HG02973 (cell line): Measurements from ENCODE around the gene STAB1.

Experiments
- ATAC-seq: cut with Tn5 transposase; IDR thresholded peaks from one replicate; pipeline ENCODE4 v1.9.1; 2021; ENCODE audit warnings: moderate library complexity; ENCODE audit not compliant: unreplicated experiment

STAB1 gene, protein sequence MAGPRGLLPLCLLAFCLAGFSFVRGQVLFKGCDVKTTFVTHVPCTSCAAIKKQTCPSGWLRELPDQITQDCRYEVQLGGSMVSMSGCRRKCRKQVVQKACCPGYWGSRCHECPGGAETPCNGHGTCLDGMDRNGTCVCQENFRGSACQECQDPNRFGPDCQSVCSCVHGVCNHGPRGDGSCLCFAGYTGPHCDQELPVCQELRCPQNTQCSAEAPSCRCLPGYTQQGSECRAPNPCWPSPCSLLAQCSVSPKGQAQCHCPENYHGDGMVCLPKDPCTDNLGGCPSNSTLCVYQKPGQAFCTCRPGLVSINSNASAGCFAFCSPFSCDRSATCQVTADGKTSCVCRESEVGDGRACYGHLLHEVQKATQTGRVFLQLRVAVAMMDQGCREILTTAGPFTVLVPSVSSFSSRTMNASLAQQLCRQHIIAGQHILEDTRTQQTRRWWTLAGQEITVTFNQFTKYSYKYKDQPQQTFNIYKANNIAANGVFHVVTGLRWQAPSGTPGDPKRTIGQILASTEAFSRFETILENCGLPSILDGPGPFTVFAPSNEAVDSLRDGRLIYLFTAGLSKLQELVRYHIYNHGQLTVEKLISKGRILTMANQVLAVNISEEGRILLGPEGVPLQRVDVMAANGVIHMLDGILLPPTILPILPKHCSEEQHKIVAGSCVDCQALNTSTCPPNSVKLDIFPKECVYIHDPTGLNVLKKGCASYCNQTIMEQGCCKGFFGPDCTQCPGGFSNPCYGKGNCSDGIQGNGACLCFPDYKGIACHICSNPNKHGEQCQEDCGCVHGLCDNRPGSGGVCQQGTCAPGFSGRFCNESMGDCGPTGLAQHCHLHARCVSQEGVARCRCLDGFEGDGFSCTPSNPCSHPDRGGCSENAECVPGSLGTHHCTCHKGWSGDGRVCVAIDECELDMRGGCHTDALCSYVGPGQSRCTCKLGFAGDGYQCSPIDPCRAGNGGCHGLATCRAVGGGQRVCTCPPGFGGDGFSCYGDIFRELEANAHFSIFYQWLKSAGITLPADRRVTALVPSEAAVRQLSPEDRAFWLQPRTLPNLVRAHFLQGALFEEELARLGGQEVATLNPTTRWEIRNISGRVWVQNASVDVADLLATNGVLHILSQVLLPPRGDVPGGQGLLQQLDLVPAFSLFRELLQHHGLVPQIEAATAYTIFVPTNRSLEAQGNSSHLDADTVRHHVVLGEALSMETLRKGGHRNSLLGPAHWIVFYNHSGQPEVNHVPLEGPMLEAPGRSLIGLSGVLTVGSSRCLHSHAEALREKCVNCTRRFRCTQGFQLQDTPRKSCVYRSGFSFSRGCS (N-terminal part only)

DNA sequence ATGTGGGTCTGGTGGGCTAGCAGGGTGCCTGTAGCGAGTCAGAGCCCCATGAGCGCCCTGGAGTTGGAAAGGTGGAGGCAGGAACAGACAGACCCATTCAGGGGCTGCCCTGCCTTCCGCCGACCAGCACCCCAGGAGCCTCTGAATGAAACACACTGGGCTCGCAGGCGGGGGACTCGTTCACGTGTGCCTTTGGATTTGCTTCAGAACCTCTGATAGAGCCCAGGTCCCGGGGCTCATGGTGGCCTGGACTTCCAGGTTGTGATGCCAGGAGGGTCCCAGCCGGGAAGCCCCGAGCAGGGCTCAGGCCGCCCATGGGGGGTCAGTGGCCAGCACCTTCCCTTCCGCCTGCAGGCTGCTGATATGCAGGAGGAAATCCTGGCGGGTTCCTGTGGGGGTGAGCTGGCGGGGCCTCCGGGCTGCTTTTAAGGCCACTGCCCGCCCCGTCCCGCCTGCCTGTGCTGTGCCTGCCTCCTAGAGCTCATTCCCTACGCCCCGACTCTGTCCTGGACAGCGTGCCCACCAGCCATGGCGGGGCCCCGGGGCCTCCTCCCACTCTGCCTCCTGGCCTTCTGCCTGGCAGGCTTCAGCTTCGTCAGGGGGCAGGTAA is at the start of gene STAB1:
Gene STAB1, plus strand, starts transcription at position 453 of the 610 bp plus-strand sequence. Its CDS starts 76 bp downstream, at position 529.
- no peak for ATAC-seq

DNA sequence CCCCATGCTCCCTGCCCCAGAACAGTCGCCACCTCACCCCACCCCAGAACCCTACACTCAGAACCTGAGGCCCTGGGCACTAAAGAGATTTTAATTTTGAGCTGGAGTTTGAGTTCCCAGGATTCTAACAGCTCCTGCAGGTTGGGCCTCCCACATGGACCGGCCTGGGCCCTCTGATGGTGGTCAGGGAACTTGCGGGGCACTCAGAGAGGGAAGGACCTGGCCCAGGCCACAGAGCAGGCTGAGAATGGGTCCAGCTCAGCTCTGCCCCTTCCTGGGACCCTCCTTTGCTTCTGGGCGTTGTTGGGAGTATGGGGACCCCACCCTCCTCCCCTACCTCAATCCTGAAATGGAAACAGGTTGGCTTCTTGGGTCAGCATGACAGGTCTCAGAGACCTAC is 49.1 kb upstream of the STAB1 start:
- ATAC-seq: no peak

DNA sequence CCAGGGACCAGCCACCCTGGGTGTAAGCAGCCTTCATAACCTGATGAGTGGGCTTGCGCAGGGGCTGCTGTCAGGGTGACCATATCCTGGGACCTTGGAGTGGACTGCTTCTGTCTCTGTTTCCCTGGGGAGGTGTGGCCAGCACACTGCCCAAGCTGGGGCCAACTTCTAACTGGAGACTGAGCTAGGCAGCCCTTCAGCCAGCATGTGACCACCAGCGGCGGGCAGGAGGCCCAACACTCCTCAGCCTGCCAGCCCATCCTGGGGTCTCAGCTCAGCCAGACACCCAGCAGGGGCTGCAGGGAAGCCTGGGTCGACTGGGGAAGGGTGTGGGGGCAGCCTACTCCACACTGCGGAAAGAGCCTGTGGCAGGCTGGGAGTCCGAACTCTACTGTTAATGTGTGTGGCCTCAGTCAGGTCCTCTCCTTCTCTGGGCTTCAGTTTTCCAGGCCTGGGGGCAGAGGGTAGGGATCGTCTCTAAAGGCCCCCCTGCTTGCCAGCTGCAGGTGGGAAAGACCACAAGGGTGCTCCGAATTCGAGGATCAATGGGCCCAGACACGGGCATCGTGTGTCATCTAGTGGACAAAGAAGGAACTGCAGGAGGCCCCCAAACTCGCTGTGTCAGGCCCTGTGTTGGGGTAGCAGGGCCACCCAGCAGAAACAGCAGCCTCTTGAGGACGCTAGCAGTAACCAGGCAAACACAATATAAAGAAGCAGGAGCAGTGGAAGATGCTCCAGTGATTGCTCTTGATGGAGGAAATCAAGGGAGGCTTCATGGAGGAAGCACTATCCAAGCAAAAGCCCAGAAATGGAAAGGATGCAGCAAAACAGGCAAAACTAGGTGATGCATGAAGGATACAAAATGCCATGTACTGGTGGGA is 48.3 kb upstream of the STAB1 start:
- no peak for ATAC-seq

DNA sequence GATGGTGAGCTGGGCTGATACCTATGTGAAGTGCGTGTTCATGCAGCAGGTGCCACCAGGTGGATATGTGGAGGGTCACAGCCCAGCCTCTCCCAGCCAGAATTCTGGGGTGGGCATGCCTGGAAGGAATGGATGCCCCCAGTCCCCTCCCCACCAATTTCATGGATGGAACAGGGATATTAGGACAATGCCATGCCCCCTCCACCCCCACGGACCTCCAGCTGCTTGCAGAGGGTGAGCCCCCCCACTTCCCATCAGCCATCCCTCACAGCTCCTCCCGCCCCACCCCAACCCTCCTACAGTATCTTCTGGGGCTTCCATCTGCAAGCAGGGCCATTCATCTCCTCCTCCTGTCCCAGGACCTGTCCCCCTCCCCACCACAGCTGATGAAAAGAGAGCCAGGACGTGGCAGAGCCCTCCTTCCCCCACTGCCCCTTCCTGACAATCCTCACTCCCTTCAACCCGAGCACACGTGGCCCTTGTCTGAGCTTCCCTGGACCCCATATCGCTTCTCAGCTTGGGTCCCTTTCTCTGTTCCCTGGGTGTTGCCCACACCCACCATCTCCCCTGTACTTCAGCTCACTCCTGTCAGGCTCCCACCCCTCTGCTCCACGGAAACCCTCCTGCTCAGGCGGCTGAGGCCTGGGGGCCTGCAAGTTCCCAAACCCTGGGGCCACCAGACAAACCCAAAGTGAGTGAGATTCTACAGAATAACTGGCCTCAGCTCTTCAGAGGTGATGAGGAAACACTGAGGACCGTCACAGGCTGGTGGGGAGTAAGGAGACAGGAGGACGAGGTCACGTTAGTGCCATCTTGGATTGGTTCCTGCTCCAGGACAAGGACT is 47.4 kb upstream of the STAB1 start:
- no peak for ATAC-seq

DNA sequence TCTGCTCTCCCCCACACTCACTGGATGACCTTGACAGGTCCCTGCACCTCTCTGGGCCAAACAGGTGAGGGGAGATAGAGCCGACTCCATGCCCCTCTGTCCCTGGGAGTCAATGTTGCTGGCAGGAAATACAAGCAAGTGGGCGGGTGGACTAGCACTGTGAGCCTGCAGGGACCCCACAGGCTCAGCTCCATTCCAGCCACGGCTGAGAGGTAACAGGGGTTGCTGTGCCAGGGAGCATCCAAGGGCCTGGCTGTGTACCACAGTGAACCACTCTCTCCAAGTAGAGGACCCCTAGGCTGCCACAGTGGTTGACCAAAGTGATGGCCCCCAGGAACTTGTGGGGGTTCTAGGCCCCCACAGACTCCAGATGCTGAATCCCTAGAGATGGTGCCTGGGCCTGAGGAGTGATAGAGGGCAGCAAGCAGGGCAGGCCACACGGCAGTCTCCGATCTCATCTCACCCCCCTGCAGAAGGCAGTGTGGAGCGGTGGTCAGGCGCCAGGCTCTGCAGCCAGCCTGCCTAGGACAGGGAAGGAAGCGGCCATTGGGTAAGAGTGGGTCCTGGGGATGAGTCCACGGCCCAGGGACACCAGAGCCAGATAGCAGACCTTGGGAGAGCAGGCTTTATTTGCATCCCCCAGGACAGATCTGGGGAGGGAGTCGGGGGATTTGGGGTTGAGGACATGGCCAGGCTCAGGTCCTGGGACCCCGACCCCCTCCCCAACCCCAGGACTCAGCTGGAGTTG is 44.5 kb upstream of the STAB1 start:
- ATAC-seq: no peak

DNA sequence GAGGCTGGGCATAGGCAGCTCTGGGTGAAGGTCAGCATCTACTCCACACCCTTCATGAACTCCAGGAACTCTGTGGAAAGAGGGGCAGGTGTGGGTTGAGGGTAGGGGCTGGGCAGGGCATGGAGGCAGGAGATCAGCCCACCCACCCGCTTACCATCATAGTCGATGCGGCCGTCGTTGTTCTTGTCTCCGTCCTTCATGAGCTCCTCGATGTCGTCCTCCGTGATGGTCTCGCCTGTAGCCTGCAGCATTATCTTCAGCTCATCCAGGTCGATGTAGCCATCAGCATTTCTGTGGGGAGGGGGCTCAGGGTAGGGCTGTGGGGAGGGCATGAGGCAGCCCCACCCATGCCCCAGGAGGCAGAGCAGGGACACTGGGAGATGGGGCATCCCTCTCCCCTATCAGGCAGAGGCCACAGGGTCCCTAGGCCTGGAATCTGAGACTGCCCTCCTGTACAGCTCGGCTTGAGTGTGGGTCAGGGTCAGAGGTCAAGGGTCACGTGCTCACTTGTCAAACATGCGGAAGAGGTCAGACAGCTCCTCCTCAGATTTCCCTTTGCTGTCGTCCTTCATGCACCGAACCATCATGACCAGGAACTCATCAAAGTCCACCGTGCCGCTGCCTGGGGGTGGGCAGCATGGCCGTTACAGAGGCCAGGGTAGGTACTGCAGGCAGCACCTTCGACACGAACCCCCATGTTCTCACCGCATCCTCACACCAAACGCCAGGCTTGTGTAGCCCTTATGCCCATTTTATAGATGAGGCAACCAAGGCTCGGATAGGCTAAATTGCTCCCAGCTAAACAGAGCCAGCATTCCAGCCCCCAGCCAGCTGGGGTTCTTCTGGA is 43.7 kb upstream of the STAB1 start:
- ATAC-seq: no peak

DNA sequence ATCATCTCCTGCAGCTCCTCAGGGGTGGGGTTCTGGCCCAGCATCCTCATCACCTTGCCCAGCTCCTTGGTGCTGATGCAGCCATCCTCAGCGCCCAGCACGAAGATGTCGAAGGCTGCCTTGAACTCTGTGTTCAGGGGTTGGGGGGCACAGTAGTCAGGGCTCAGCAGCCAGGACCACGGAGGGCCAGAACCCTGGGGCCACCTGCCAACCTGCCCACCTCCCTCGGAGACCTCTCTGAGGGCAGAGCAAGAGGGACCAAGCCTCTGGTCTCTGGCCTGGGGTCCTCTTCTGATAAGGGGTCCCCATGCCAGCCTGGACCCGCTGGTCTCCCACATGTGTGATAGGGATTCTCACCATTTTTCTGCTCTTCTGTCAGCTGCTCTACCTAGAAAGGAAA is 43.0 kb upstream of the STAB1 start:
- no peak for ATAC-seq

DNA sequence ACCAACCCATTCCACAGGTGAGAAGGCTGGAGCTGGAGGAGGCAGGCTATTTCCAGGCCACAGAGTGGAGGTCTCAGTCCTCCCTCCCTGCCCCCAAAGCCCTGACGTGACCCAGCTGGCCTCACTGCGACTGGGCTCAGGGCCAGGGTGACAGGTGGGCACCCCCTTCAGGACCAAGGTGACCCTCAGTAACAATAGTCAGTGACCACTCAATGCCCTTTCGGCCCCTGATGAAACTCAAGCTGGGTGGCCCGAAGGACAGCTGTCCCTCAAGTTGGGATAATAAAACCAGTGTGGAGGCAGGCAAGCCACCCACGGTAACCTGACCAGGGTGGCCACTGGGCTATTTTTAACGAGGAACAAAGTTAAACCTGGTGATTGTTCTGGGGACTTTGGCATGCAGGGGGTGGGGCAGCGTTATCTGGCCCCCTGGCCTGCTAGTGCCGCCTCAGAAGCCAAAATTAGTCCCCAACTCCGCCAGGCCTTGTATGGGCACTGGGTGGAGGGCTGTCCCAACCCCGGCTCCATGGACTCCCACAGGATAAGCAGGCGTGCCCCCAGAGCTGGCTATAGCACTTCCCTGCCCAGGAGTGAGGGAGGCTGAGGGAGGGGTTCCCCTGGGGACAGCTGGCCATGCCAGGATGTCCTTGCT is 42.4 kb upstream of the STAB1 start:
- no peak for ATAC-seq

DNA sequence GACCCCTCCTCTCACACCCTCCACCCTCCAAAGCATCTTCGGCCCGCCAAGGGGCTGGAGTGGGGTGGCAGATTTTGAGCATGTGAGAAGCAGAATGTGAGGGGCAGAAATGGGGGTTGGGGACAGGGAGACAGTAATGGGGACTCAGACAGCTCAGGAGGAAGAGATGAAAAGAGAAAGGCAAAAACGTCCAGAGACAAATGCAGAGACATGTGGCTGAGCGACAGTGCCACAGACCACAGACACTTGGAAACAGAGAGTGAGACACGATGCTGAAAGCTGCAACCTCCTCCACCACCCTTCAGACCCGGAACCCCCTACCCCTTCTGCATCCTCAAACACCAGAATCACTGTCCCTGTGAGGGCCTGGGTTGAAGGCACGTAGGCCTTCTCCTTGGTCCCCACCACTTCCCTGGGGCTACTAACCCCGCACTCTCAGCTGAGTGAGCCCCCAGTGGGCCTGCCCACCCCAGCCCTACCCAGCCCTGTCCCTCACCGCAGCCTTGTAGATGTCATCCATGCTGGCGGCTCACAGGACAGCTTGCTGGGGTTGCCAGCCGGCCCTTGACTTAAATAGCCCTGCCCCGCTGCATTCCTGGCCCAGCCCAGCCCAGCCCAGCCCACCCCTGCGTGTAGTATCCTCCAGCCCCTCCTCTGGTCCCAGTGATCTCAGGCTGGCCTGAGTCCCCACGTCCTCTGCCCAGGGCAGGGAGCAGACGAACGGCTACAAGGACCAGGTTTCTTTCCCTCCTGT is 41.5 kb upstream of the STAB1 start, which contains the start of gene TNNC1:
Gene TNNC1, minus strand, starts transcription at position 546 of the 754 bp plus-strand sequence. Its CDS starts 26 bp downstream, at position 520.
- no peak for ATAC-seq

DNA sequence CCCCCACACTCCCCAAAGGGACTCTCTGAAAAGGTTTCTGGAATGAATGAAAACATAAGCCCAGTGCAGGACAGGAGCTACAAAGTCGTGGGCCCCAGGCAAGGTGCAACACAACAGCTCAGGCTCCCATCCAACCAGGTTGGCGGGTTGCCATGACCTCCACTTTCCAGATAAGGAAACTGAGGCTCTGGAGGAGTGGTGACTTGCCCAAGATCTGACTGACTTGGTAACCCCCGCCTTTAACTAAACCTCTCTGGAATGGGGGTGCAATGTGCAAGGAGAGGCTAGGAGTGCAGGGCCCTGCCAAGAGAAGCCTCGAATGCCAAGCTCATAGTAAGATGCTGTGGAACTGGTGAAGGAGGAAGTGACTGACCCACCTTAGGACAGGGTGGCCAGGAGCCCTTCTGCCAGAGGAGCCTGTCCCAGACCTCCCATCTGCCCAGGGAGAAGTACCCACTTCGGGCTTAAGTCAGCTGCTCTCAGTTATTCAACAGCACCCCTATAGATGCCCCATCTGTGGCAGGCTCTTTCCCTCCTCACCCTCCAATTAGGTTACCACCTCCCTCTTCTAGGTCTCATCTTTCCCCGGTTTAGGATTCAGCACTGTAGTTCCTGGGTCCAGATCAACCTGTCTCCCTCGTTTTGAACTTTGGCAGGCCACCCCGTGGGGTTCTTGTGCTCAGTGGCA is 40.7 kb upstream of the STAB1 start:
- no peak for ATAC-seq

DNA sequence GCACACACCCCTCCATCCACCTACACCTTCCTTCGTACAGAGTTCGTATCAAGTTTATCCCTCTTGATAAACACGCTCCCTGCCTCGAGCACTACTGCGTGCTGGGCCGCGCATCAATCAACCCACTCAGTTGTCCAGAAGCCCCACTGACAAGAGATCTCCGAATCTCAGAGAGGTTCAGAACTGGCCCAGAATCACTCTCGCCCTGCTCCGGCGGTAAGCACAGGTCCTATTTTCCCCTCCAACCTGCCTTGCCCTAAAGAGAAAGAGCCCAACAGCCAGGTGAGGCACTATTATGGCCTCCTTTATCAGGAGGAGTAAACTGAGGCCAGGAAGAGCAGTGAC is 40.2 kb upstream of the STAB1 start:
- no peak for ATAC-seq

DNA sequence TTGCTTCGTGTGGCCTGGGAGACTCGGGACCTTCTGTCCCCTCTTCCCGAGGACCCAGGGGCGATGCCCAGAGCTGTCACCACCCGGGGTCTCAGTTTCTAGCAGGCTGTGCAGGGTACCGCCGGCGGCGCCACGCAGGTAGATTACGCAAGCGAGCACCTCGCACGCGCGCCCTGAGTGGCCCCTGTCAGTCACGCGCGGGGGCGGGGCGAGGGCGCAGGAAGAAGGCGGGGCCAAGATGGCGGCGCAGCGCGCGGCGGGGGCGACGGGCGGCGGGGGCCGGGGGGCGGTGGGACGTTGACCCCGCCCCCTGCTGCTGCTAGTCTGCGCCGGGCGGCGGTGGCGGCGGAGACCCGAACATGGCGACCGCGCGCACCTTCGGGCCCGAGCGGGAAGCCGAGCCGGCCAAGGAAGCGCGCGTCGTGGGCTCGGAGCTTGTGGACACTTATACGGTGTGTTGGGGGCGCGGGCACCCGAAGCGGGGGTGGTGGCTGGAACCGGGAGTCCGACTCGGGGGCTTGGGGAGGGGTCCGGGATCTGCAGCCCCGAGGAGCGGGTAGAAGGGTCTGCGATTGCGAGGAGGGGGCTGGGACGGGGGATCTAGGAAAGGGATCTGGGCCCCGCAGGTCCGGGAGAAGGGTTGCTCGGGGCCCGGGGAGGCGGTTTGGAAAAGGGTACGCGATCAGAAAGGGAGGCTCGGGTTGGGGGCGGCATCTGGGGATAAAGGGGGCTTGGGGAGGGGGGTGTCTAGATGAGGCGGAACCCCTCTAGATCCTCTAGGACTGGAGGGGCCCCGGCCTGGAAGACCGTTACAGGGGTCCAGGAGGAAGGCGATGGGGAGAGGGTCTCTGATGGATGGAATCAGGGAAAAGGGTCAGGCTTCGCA is 39.6 kb upstream of the STAB1 start, which contains the start of gene NISCH:
Gene NISCH, plus strand, starts transcription at position 322 of the 886 bp plus-strand sequence. Its CDS starts 38 bp downstream, at position 360.
- ATAC-seq: peak; percentile 77

DNA sequence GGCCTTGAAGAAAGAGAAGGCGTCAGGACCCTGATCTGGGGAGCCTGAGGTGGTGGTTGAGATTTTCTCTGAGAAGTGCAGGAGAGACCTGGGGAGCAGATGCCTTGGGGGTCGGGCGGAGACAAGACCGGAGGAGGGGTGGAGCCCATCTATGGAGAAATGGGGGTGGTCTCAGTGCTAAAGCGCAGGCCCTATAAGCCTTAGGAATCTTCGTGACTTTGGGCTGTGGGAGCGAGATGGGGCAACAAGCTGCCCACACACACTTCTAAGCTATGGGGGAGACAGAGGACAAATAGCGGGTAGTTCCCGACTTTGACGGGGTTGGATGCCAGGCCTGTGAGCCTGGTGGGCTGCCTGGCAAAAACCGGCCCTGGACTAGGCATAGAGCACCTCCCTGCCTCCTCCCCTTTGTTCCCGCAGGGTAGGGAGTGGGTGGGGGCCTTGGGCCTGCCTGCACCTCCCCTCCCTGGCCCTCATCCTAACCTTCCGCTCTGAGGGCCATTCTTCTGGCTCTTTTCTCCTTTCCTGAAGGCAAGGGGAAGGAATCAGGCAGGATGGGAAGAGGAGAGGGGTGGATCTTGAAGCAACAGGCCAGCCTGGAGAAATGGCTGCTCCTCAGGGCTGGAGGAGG is 38.9 kb upstream of the STAB1 start:
- ATAC-seq: no peak

DNA sequence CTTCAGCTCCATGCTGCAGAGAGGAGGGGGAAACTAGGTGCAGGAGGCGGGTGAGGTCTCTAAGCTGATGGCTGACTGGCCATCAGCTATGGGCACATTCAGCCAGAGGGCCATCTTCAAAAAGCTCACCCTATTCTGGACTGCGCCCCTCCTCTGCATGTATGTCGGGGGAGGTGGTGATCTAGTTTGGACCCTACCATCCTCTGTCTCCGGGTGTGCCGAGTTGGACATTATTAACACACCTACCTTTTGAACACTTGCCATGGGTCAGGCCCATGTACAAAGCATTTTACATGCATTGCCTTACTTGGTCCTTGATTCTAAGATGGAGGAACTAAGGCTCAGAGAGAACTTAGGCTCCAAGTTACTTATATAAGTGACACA is 38.3 kb upstream of the STAB1 start:
- ATAC-seq: no peak
